Left colon (tissue), 2 donors: ENCODE measurements around the gene P3H2. TPM values are rescaled to one million over a fixed set of nuclear protein-coding genes. Genes with fewer than 3 reads are reported as not detected.
"Not testable (repeated sequence)": the region's sequence is repeated elsewhere in the genome, so short reads cannot be mapped to it uniquely, and the experiment has no call there.

ENCODE experiments used
- ATAC-seq: fragments of 200-7000 bp; cut with Tn5 transposase; one replicate; pipeline ENCODE4 v1.9.1; 2020; ENCODE audit warnings: mild to moderate bottlenecking, moderate library complexity
- DNase-seq, 2 donors: peaks; one replicate each; pipeline ENCODE4 v3.0.0-alpha.2; 2020
- intact Hi-C, 2 donors: fragments of 100-400 bp; cut with DNase I in 1 of 2; cut with micrococcal nuclease in 1 of 2; formaldehyde crosslinking; loops; one replicate each; pipeline versions ENCODE4 v1.11.2 to v1.14.0; 2022; cut with DNase I, micrococcal nuclease
- total RNA-seq, 2 donors: library from RNA; stranded (reverse); fragmentation: NEBNext Ultra II Directional; extraction: Animal tissue kit (Norgen Biotek cat#: 25700); gene quantifications; one replicate each; pipeline ENCODE4 v1.2.1, GENCODE V29; 2021
- donor health status: DM: no; HTN: no; CAD: no.
- donor health status: DM: yes; HTN: yes; CAD: no.

The P3H2 gene
- total RNA-seq, 2 donors from 2014 or later, result 39.5 to 46.4 TPM

DNA sequence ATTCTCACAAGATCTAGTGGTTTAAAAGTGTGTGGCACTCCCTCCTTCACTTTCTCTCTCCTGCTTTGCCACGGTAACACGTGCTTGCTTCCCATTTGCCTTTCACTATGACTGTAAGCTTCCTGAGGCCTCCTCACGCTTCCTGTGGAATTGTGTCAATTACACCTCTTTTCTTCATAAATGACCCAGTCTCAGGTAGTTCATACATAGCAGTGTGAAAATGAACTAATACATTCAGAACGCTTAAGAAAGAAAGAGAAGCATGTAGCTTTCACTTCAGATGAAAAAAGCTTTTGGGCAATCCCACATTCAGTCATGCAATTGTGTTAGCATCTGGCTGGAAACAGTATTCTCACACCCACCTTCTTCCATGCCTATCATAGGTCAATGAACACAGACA, 24.4 kb downstream of the P3H2 start:
- intact Hi-C loops, result no loop called here
- DNase-seq (no peak), ATAC-seq (no peak)

- peak; percentile 40 for ATAC-seq
- intact Hi-C loops, result no loop called here
- no peak for DNase-seq
These were observed 26.5 kb downstream of the P3H2 start for GRCh38 chr3:190094160-190094718.

GRCh38 chr3:190092250-190092649, 28.4 kb downstream of the P3H2 start:
- DNase-seq (no peak), ATAC-seq (no peak)
- intact Hi-C loops, result no loop called here

GRCh38 chr3:190089711-190090110, 31.0 kb downstream of the P3H2 start:
- intact Hi-C loops, result no loop called here
- DNase-seq (no peak), ATAC-seq (no peak)

DNA sequence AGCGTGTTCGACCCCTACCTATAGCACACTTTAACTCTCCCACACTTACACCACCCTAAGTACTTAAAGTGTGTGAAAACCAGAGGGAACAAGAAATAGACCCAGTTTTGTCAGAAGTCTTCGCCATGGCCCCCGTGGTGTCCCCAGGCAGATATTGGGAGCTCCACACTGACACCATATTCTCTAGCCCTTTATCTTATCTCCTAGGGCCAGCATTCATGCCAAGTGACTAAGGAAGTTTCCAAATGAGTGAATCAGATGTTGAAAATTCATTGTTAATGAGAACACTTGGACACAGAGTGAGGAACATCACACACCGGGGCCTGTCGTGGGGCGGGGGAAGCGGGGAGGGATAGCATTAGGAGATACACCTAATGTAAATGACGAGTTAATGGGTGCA, 31.8 kb downstream of the P3H2 start:
- intact Hi-C loops, result no loop called here
- DNase-seq (no peak), ATAC-seq (no peak)

DNA sequence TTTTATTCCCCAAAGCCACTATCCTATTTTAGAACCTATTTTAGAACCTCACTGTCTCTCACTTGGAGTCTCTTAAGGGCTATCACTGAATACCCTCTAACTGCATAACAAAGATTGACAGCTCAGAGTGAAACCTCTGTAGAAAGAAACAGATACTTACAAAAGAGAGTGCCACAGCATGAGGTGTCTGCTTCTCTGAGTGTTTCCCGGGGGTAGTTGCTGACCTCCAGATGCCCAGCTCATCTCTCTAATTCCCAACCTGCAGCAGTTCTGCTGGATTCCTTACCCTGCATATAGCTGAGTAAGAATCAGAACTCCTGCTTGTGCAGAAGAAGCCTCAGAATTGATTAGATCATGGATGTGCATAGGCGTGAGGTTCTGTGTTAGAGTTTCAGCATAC, 34.5 kb downstream of the P3H2 start:
- intact Hi-C loops, result no loop called here
- no peak for ATAC-seq
- DNase-seq, result no peak

GRCh38 chr3:190084983-190085382, 35.7 kb downstream of the P3H2 start:
- intact Hi-C loops, result no loop called here
- no peak for ATAC-seq
- no peak for DNase-seq

- no peak for DNase-seq
- ATAC-seq, result no peak
- intact Hi-C loops, result no loop called here
These were observed 37.1 kb downstream of the P3H2 start for GRCh38 chr3:190083635-190084034.

DNA sequence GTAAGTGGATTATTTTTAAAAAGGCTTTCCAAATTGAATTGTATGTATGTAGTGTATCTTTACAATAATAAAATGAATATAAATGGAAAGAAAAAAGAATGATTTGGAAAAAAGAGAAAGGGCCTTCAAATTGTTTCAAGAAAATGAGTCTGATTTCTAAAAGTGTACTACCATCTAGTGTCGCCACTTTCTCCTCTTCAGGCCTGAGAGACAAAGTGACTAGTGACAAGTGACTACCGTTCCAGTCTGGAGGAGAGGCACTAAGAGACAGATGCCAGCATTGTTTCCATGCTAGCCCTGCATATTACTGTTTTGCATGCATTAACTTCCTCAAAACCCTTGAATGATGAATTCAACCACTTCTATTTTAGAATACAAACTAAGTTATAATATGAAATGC, 39.3 kb downstream of the P3H2 start:
- intact Hi-C loops, result no loop called here
- DNase-seq (no peak), ATAC-seq (no peak)

DNA sequence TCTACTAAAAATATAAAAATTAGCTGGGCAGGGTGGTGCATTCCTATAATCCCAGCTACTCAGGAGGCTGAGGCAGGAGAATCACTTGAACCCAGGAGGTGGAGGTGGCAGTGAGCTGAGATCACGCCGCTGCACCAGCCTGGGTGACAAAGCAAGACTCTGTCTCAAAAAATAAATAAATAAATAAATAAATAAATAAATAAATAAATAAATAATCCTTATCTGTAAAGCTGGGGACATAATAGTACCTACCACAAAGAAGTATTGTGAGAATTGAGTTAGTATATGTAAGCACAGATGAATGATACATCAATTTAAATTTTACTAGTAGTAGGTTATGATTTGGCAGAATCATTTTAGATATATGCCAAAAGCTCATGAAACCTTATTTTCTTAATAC, 41.5 kb downstream of the P3H2 start:
- ATAC-seq, intact Hi-C loops, DNase-seq: not testable (repeated sequence)

DNA sequence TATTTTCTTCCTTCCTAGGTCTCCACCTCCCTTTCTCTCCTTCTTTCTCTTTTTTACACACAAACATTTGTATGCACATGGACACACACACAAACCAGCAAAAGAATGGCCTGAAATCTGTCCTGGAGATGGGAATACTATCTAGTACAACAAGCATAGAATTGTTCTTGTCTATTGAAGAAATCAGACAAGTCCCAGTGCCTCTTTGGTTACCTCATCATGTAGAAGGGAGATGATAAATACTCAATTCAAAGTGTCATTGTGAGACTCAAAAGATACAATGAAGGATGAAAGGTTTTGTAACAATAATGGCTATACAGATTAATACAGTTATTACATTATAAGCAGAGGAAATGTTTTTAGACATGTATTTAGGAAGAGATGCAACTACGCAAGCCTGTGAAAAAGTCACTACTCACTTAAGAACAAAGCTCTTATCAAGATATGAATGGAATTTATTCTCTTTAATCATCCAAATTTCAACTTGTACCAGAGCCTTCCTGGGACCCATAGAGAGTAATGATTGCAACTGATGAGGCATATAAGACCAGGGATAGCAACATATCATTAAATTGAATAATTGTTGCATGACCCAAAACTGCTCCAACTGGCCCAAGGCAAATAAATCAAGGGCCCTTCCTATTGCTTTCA, 43.2 kb downstream of the P3H2 start:
- ATAC-seq (no peak), DNase-seq (no peak)
- intact Hi-C loops, result no loop called here

DNA sequence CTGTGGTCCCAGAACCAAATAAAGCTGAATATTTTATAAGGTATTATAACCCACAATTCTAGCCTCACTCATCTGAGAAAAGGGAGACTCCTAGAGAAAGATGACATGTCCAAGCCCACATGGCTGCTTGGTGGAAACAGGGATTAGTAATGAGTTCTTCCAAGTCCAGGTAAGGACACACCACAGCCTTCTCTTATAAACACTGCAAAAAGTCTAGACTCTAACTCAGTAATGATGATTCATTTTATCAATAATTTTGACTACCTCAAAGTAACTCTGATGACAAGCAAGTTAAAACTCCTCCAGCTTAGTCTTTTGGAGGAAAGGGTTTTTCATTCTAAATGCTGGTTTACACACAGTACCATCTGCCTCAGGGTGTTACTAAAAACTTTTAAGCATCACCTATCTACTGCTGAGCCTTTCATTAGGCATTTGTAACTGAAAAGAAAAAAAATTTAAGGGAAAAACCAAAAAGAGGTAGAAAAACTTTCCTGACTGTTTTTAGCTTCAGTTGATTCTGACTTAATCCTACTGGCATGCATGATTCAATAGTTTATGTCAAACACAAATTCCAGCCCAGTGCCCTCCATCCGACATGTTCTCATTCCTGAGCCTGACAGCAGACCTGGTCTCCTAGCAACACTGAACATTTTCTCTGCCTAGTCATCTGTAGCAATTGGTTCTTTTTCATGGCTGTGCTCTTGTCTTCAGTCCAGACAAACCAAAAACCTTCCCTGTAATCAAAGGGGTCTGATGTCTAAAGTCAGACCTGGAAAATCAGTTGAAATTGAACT, 43.9 kb downstream of the P3H2 start:
- intact Hi-C loops, result no loop called here
- DNase-seq, result no peak
- no peak for ATAC-seq

DNA sequence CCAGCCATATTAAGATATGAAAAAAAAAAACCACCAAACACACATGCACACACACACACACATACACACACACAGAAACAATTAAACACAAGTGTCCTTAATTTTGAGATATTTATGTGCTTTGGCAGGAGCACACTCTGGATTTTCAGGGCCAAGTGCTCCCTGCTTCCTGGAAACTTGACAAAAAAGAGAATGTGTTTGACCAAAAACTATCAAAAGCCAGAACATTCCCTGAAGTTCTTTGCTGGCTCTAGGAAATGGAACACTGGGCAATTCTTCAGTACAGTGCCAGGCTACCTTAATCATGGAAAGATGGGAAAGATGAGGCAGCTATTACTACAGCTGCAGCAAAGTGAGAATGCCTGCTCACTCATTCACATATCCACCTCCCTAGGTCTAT, 44.6 kb downstream of the P3H2 start:
- ATAC-seq (no peak), DNase-seq (no peak)
- intact Hi-C loops, result no loop called here

- intact Hi-C loops, result no loop called here
- DNase-seq (no peak), ATAC-seq (no peak)
These were observed 45.9 kb downstream of the P3H2 start for GRCh38 chr3:190074817-190075216.

DNA sequence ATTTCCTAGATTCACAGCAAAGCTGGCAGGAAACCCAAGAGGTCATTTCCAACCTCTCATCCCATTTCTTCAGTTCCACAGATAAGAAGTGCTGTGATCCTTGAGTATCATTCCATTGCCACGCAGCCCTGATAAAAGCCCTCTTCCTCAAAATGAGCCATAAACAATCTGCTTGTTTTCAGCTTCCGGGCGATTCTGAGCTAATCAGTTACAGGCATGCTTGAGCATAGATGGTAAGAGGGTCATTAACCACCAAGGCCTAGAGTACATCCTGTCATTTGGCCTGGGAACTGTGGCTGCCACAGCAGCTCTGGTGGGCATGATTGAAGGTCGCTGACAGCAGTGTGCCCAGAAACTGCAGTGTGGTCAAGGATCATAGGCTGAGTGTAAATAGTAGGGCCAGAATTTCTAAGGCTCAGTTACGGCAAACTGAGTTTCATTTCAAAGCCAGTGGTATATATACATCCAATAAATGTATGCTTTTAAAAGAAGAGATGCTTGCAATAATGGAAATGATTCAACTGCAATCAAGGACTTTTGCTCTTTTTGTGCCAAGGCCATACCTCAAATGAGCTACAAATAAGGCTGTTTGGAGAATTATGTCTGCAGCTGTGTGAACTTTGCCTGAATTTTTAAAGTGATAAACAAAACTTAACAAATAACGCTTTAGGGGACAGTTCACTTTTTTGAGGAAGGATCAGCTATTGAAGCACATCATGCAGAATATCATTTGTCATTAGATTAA, 47.3 kb downstream of the P3H2 start:
- intact Hi-C loops, result no loop called here
- ATAC-seq (peak; percentile 96), DNase-seq (peak; percentile 15 to 25)

DNA sequence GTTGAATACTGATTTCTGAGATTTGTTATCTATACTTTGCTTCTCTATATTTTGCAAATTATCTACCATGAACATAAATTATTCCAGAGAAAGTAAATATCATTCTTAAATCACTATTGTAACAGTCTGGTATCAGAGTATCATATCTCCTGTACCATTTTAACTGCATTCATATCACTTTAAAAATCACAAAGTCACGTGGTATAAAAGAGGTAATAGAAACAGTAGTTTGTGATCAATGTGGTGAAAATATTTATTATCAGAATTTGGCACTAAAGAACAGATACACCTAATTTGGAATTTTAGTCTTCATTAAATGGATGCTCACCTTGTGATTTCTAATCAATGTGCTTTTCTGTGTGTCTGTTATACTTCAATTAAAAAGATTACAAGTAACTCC, 47.8 kb downstream of the P3H2 start:
- DNase-seq (no peak), ATAC-seq (no peak)

GRCh38 chr3:190071921-190072320, 48.8 kb downstream of the P3H2 start:
- intact Hi-C loops, ATAC-seq, DNase-seq: not testable (repeated sequence)

More for the DNA sequence above, 47.8 kb downstream of the P3H2 start:
- intact Hi-C loops, result no loop called here

GRCh38 chr3:190070622-190071347, 49.9 kb downstream of the P3H2 start:
- ATAC-seq (no peak), DNase-seq (no peak)
- intact Hi-C loops, result no loop called here

GRCh38 chr3:190065204-190065603, 55.5 kb downstream of the P3H2 start:
- no peak for DNase-seq
- intact Hi-C loops, result no loop called here
- peak; percentile 94 for ATAC-seq
